Dermis microvascular lymphatic vessel endothelial cell (primary cell): ENCODE data around the gene DCC. TPM values are rescaled to one million over a fixed set of nuclear protein-coding genes. Genes with fewer than 3 reads are reported as not detected.
"Not testable (repeated sequence)": the region's sequence is repeated elsewhere in the genome, so short reads cannot be mapped to it uniquely, and the experiment has no call there.

Experiments
- DNase-seq, 2 donors: peaks; one replicate each; pipeline versions ENCODE4 v3.0.0 to v3.0.0-alpha.2; 2010; ENCODE audit warnings: low read depth in 2 of 2
- total RNA-seq: library from RNA; depleted of rRNA; stranded (reverse); fragments of >200 nt; gene quantifications from 2 replicates; pipeline ENCODE4 v1.2.1, GENCODE V29; 2014

DCC gene
- total RNA-seq, 1 donor from 2014 or later: not detected

DNA sequence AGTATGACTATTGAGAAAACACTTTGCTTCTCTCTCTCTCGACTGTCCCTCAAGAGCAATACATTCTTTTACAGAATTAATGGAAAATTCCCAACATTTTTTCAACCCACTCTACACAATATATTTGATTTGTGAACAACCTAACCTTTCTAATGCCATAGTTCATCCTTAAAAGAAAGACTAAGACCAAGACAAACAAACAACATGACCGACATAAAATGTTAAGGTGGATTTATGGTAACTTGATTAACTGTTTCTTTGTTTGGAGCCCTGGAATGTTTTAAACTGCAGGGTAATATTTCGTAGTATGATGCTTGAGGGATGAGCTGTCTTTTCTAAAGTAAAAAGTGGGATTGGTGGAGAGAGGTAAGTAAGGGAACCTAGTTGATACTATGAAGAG is 1146.3 kb downstream of the DCC start:
- DNase-seq: no peak

DNA sequence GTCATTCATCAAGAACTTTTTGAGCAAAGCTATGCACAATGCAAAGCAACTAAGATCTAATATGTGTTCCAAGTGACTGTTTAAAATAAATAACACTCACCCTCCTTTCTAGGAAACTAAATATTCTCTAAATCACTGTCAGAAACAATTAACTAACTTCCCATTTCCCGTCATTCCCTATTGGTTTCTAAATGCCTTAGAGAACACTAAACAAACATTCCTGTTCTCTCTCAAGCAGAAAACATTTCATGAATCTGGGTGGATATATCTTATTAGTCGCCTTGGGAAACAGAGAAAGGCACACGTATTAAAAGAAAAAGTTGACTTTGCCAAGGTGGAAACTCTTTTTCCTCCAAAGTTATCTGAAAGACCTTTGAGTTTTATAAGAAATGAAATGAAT is 1149.3 kb downstream of the DCC start:
- no peak for DNase-seq

DNA sequence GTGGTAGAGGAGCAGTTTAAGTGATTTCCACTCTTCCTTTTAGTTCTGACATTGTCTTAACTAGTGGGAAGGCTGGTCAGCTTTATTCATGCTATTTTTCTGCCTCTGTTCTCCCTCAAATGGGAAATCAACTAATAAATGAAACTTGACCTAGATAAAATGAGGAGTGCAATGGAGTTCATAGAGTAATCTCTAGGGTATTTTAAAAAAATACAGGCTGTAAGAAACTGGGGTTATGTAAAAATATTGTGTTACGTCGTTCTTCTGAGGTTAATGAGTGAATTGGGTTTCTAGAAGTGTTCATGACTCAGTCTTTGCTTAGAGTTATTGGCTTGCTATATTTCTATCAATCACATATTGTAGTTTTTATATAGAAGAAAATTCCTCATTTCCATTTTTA is 1150.0 kb downstream of the DCC start:
- no peak for DNase-seq

DNA sequence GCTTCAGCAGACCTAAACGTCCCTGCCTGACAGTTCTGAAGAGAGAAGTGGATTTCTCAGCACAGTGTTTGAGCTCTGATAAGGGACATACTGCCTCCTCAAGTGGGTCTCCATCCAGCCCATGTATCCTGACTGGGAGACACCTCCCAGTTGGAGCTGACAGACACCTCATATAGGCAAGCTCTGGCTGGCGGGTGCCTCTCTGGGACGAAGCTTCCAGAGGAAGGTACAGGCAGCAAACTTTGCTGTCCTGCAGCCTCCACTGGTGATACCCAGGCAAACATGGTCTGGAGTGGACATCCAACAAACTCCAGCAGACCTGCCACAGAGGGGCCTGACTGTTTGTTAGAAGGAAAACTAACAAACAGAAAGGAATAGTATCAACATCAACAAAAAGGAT is 1156.0 kb downstream of the DCC start:
- DNase-seq: no peak

DNA sequence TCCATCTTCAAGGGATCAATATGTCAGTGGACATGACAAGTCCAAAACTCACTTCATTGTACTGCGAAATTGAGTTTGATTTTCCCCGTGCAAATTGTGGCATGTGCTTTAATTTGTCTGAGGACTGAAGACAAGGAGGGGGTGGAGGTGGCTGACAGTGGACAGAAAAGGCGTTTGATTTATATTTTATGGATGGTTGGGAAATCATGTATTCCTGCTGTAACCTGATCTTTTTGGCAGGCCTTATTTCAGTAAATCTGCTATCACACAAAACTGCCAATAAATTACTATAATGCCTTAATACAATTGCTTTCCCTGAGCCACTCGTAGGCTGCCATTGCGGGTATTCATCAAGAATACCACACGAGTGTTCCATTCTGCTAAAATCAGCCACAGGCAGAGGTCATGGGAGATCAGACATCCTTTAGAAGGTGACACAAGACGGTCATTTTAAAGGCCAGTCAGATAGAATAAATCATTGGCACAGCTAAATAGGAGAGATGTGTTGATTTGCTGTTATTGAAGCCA is 1164.0 kb downstream of the DCC start:
- DNase-seq: no peak

DNA sequence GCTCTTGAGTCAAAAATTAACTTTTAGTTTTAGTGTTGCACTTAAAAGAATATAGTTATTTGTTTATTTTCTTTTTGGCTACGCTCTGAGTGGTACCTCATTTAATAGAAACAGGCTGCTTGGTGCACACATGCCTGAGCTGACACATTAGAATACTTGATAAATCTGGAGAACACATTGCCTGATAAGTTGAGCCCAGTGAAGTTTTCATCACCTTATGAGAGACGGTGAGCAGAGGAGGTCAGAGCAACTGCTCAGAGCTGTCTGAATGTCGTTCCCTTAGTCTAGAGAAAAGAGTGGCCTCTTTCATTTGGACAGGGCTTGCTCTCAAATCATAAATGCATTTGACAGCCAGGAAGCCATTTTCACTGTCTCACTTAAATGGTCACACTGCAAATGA is 1168.5 kb downstream of the DCC start:
- DNase-seq: no peak

DNA sequence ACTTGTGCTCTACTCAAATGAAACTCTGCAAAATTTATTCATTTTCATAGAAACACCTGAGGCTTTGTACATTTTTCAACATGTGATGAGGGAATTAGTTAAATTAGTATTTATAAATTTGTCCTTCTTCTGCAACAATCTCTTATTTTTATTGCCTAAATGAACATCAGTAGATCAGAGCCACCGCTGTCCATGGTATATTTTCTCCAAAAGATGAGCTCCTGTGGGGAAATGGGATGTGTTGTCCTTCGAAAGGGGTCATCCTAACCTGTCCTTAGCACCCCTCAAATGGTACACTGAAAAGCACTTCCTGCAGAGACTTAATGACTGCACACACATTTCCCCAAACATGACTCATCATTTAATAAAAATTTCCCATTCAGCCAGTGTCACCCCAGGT is 1169.9 kb downstream of the DCC start:
- DNase-seq: no peak

DNA sequence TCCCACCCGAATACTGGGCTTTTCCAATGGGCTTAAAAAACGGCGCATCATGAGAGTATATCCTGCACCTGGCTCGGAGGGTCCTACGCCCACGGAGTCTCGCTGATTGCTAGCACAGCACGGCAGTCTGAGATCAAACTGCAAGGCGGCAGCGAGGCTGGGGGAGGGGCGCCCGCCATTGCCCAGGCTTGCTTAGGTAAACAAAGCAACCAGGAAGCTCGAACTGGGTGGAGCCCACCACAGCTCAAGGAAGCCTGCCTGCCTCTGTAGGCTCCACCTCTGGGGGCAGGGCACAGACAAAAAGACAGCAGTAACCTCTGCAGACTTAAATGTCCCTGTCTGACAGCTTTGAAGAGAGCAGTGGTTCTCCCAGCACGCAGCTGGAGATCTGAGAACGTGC is 1171.7 kb downstream of the DCC start:
- not testable (repeated sequence) for DNase-seq

DNA sequence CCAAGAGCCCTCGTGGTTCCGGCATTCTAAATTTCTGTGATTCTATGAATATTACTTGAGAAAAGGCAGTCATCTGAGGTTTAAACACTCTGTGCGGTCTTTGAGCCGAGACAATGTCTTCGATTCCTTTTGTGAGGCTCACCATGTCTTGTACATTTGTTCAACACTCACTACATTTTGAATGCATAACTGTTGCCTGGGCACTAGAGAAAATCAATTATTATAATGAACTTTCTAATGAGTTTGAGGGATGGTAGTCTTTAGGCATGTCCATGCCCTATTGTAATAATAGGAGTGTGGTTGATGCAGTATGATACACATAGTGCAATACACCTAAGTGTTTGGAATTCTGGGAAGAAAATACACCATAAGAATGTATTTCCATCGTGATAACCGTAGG is 1181.1 kb downstream of the DCC start:
- no peak for DNase-seq

DNA sequence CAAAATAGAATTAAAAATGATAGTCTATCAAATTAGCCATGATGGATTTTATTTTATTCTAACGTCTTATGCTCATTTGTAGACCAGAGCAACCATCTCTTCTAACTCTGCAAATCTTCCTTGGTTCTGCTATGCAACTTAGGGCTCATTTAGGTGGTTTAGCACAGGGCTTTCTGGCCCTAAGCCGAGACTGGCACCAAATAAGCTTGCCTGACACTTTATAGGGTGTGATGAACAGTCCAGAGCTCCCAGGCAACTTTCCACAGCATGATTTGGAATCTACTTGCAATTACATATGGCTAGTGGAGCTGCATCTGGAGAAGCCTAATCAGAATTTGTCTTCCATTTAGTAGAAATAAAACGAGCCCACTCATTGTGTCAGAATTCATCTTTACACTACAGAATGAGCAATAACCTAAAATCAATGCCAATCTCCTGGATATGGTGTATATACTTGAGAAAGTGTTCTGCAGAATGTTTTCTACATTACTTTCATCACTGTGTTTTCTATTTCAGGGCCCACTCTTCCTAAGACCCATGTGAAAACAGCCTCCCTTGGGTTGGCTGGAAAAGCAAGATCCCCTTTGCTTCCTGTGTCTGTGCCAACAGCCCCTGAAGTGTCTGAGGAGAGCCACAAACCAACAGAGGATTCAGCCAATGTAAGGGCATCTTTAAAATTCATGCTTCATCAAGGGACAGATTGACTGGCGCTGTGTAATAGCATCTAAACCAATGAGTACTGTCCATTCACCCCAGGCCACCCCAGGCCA is 1186.3 kb downstream of the DCC start:
- no peak for DNase-seq

DNA sequence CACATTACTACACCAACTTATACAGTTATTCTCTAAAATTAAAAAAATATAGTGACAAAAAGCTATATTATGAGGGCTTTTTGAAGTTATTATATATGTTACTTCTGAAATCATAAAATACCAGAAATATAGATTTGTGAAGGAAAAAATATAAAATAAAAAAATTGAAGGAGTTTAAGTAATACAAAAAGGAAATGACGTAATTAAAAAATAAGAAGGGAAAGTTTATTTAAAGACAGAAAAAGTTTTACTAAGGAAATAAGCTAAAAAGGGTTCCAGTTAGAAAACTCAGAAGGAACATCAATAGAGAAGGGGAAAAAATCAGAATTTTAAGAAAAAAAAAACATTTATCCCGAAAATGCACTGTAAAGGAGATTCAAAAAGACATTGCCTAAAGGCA is 1187.4 kb downstream of the DCC start:
- DNase-seq: no peak

DNA sequence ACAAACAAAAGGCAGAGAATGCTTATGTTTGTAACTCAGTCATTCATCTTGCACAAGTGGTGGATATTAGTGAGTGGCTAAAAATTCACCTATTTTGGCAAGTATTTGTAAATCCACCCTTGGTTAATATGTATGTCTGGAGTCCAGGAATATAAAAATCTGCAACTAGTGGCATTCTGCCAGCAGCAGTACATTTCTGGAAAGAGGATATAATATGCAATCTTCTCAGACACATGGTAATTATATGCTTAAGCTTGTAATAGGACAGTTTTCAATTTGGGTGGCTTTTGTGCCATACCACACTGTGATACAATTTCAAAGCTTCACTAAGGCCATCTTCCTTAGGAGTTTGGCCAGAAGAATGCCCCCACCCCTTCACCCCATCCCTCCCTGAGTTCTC is 1191.2 kb downstream of the DCC start:
- DNase-seq: no peak

DNA sequence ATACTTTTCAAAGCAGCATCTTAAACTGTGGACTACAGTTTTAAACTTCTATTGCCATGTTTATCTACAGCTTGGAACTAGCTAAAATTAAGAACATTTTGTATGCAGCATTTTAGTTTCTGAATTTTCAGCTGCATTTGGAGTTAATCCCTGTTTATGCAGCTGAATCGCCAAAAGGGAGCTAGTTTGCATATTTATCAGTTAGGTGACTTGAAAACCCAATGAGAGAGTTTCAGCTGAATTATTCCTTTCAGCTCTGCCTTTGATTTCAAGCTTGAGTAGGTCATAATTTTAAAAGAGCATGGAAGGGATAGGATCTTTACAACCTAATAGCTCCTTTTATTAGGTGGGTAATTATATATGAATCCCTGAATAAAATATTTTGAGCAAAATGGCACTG is 1191.9 kb downstream of the DCC start:
- DNase-seq: no peak

DNA sequence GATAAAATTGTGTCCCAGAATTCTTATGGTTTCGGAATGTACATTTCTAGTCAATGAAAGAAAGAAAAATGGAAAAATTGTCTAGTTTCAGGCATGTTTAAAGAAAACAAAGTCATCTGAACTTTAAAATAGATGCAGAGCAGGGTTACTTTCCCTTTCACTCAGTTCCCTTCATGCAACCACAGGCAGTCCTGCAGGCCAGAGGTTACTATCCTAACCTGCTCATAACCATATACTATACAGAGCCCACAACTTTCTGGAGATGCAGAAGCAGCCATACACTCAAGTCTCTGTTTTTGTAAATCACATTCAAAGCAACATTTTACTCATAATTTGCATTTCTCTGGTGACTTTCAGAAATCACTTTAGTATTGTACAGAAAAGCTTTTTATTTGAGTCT is 1194.2 kb downstream of the DCC start:
- no peak for DNase-seq

DNA sequence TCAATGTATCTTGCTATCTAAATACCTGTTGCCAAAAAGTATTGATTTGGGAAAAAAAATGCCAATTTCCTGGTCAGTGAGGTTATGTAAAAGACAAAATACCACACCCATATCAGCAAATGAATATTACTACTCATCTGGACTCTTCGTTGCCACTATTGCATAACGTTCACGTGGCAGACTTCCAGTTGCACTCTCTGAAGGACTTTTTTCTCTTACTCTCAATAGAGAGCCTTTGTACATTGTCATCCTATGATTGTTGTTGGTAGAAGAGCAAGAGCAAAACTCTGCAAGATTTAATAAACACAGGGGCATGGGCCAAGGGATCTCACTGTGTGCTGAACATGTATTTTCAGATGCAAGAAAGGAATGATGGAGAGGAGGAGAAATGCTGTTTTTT is 1194.7 kb downstream of the DCC start:
- DNase-seq: no peak

DNA sequence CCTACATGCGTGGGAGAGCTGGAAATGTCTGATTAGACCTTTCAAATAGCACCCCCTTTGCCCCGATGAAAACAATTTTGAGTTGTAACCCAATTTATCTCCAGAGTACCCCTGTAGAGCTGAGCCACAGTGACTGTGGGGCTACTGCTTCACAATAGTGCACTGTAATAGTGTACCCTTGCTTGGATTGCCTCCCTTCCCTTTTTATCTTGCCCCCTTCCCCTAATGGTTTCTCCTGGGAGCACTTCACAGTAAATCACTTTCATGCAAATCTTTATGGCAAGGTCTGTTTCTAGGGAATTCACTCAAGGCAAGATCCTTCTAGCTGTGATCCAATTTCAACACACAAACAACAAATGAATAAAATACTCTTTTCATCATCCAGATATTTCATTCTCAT is 1196.9 kb downstream of the DCC start:
- no peak for DNase-seq

DNA sequence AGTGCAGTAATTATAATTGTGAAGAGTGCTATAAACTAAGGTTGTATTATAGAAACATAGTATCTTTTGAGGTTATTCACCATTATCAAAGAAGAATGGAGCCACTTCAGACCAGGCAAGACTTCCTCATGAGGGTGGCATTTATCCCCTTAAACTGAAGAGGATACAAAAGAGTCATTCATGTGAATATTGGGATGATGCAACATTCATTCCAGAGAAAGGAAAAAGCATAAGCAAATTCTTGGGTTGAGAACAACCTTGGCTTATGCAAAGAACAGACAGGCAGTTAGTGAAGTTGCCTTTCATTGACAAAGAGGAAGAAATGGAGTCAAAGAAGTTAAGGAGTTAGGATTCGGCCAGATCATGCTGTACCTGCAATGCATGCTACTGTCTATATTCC is 1201.9 kb downstream of the DCC start:
- DNase-seq: no peak

DNA sequence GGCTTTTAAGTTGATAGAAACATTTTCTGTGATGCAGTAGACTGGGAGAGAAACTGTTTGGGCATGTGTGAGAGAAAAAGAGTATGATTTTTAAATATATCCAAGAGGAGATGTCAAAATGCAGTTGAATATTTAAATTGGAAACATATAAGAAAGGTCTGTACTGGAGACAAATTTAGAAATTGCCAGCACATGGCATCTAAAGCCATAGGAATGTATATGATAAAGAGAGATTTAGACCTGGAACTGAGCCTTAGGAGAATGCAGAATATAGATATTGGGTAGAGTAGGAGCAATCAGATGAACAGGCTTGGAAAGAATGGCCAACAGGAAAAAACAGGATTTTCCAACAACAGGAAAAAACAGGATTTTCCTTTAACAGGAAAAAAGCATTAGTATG is 1203.7 kb downstream of the DCC start:
- DNase-seq: no peak

DNA sequence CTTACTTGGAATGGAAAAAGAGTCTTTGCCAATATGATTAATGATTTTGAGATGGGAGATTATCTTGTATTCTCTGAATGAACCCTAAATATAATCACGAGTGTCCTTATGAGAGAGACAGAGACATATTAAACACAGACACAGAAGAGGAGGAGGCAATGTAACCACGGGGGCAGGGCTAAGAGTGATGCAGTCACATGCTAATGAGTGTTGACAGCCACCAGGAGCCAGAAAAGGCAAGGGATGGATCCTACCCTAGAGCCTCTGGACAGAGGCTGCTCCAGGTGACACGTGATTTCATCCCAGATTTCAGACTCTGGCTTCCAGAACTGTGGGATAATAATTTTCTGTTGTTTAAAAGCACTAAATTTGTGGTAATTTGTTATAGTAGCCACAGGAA is 1204.9 kb downstream of the DCC start:
- no peak for DNase-seq

DNA sequence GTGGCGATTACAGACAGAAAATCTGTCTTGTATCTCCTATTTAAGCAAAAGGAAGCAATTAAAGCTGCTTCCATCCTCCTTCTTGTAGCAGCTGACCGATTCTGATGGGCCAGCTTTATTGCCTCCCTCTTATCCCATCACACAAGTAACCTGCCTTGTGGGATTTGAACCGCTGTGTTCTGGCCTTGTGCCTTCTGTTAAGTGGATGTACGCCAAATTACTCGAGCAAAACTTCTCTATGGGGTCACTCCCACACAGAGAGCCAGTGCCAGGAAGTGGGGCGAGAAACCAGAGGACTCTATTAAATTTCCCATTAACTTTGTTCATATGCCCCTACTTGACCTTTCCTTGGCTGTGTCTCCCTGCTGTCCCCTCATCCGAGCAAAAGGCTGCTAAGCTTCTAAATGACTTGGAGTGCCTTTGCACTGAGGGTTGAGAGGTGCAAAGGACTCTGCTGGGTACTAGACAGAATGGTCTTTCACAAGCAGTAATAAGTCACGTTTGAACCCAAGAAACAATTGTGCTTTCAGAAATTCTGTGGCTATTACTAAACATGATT is 1212.0 kb downstream of the DCC start:
- no peak for DNase-seq

DNA sequence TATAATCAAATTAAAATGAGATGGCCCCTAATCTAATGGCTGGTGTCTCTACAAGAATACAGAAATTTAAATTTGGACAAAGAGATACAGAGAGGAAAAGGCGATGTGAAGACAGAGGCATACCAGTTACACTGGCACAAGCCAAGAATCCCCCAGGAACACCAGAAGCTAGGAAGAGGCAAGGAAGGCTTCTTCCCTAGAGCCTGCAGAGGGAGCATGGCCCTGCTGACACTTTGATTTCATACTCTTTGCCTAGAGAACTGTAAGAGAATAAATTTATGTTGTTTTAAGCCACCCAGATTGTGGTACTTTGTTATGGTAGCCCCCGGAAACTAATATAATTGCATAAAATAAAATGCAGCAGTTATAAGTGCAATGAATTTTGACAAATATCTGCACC is 1213.0 kb downstream of the DCC start:
- DNase-seq: no peak

DNA sequence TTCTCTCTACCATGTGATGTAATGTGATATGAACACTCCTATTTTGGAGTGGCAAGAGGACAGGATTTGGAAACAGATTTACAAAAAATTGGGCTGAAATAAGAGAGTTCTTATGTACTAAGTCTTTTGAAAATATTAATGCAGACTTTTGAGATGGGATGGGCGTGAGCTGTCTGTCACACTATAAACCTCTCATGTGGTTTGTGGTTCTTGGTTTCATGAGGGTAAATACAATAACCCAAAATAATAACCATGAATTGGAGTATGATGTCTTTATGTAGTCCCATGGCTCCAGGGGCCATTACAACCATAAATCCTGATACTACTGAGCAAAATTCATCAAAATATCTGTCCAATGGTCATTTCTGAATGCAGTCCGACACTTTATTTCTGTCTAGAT is 1216.5 kb downstream of the DCC start:
- DNase-seq: no peak

DNA sequence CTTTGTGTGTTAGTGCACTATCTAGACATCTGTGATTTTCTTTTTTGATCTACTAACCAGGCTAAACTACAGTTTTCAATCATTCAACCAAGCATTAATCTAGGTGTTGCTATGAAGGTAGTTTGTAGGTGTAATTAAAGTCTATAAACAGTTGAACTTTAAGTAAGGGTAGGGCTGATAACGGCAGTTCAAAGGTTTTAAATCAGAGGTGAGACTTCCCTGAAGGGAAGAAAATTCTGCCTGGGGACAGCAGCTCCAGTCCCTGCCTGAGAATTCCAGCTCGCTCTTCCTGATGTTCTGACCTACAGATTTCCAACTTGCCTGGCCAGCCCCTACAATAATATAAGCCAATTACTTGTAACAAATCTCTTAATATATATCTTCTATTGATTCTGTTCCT is 1220.5 kb downstream of the DCC start:
- DNase-seq: no peak

DNA sequence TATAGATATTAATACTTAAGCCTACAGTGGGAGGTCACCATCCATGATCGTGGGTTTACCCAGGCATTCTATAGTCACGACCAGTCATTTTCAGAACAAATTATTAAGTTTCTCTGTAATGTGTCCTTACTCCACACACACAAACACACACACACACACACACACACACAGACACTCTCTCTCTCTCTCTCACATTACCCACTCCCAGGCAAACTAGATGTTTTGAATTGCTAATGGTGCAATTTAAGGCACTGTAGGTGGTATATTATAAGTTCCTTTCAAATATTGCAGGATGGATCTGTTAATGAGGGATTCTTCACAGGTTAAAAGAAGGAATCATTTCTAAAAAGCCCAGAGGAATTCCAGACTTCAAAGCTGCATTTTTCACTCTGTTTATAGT is 1226.6 kb downstream of the DCC start:
- no peak for DNase-seq
